T-helper 1 cell treated with Interleukin-12 subunit alpha and Interleukin-12 subunit beta and Interleukin-4 antibody, amounts not matched to agents 30 μg/mL and 1 μg/mL, for 36 hours (primary cell): ENCODE measurements around the gene RPS3A.
"Not testable (repeated sequence)": the region's sequence is repeated elsewhere in the genome, so short reads cannot be mapped to it uniquely, and the experiment has no call there.

Source experiments
- H3K27ac Mint-ChIP-seq: one replicate; pipeline ENCODE4 v1.8.0; 2021; ENCODE audit warnings: mild to moderate bottlenecking, mixed read lengths
- H3K27me3 Mint-ChIP-seq: one replicate; pipeline ENCODE4 v1.8.0; 2021; ENCODE audit warnings: low read depth, mixed read lengths
- H3K36me3 Mint-ChIP-seq: one replicate; pipeline ENCODE4 v1.8.0; 2021; ENCODE audit warnings: low read depth, mixed read lengths
- H3K4me1 Mint-ChIP-seq: one replicate; pipeline ENCODE4 v1.8.0; 2021; ENCODE audit warnings: low read depth, mixed read lengths
- H3K4me3 Mint-ChIP-seq: one replicate; pipeline ENCODE4 v1.8.0; 2021; ENCODE audit warnings: mild to moderate bottlenecking, moderate library complexity, mixed read lengths
- H3K9me3 Mint-ChIP-seq: one replicate; pipeline ENCODE4 v1.8.0; 2021; ENCODE audit warnings: mixed read lengths

The RPS3A gene

GRCh38 chr4:151099229-151099975, at the start of gene RPS3A:
Gene RPS3A (plus strand): TSS chr4:151099628. CDS start chr4:151099653, 25 bp downstream.
- peaks cover 45% of the 10 kb centered on the region for H3K4me1 Mint-ChIP-seq
- peak within 1 kb of the TSS; percentile 97 for H3K27ac Mint-ChIP-seq
- peak within 1 kb of the TSS; percentile 96 for H3K4me3 Mint-ChIP-seq
- no peaks in the 10 kb centered on the region for H3K27me3 Mint-ChIP-seq
- H3K9me3 Mint-ChIP-seq = no peaks in the 10 kb centered on the region
- peaks cover 37% of the 10 kb centered on the region for H3K36me3 Mint-ChIP-seq

GRCh38 chr4:151052785-151053184, 46.6 kb upstream of the RPS3A start:
- no peaks in the 10 kb centered on the region for H3K27me3 Mint-ChIP-seq
- H3K9me3 Mint-ChIP-seq = no peaks in the 10 kb centered on the region
- H3K4me3 Mint-ChIP-seq = no peak overlapping the region
- no peaks in the 10 kb centered on the region for H3K4me1 Mint-ChIP-seq
- no peak overlapping the region for H3K27ac Mint-ChIP-seq
- H3K36me3 Mint-ChIP-seq = no peaks in the 10 kb centered on the region

- Mint-ChIP-seq H3K4me1 (no peaks in the 10 kb centered on the region), H3K36me3 (no peaks in the 10 kb centered on the region), H3K27ac (no peak overlapping the region), H3K9me3 (no peaks in the 10 kb centered on the region), H3K4me3 (no peak overlapping the region), H3K27me3 (no peaks in the 10 kb centered on the region)
Measured at GRCh38 chr4:151055539-151055938, 43.9 kb upstream of the RPS3A start.

GRCh38 chr4:151063143-151063542, 36.3 kb upstream of the RPS3A start:
- not testable (repeated sequence) for H3K4me3 Mint-ChIP-seq, H3K27ac Mint-ChIP-seq, H3K9me3 Mint-ChIP-seq, H3K4me1 Mint-ChIP-seq, H3K36me3 Mint-ChIP-seq, H3K27me3 Mint-ChIP-seq

GRCh38 chr4:151067316-151067970, 32.0 kb upstream of the RPS3A start:
- no peaks in the 10 kb centered on the region for H3K9me3 Mint-ChIP-seq
- H3K27me3 Mint-ChIP-seq = peaks cover 3% of the 10 kb centered on the region
- H3K36me3 Mint-ChIP-seq = no peaks in the 10 kb centered on the region
- H3K4me3 Mint-ChIP-seq = no peak overlapping the region
- no peaks in the 10 kb centered on the region for H3K4me1 Mint-ChIP-seq
- H3K27ac Mint-ChIP-seq = no peak overlapping the region

GRCh38 chr4:151074416-151074916, 25.0 kb upstream of the RPS3A start:
- H3K4me1 Mint-ChIP-seq = no peaks in the 10 kb centered on the region
- no peaks in the 10 kb centered on the region for H3K27me3 Mint-ChIP-seq
- no peaks in the 10 kb centered on the region for H3K9me3 Mint-ChIP-seq
- H3K27ac Mint-ChIP-seq = no peak overlapping the region
- H3K36me3 Mint-ChIP-seq = no peaks in the 10 kb centered on the region
- no peak overlapping the region for H3K4me3 Mint-ChIP-seq

- H3K4me3 Mint-ChIP-seq, H3K27me3 Mint-ChIP-seq, H3K36me3 Mint-ChIP-seq, H3K4me1 Mint-ChIP-seq, H3K9me3 Mint-ChIP-seq, H3K27ac Mint-ChIP-seq: not testable (repeated sequence)
Measured at GRCh38 chr4:151077978-151078377, 21.4 kb upstream of the RPS3A start.

- no peaks in the 10 kb centered on the region for H3K36me3 Mint-ChIP-seq
- H3K4me1 Mint-ChIP-seq = no peaks in the 10 kb centered on the region
- no peaks in the 10 kb centered on the region for H3K9me3 Mint-ChIP-seq
- no peak overlapping the region for H3K27ac Mint-ChIP-seq
- H3K27me3 Mint-ChIP-seq = no peaks in the 10 kb centered on the region
- H3K4me3 Mint-ChIP-seq = no peak overlapping the region
Measured at GRCh38 chr4:151087467-151087866, 12.0 kb upstream of the RPS3A start.

- Mint-ChIP-seq H3K36me3 (no peaks in the 10 kb centered on the region), H3K4me3 (no peak overlapping the region), H3K27ac (no peak overlapping the region), H3K27me3 (no peaks in the 10 kb centered on the region), H3K9me3 (no peaks in the 10 kb centered on the region), H3K4me1 (peaks cover 9% of the 10 kb centered on the region)
Measured at GRCh38 chr4:151091047-151091446, 8.4 kb upstream of the RPS3A start.

- H3K36me3 Mint-ChIP-seq = no peaks in the 10 kb centered on the region
- no peak overlapping the region for H3K4me3 Mint-ChIP-seq
- H3K27me3 Mint-ChIP-seq = no peaks in the 10 kb centered on the region
- H3K9me3 Mint-ChIP-seq = no peaks in the 10 kb centered on the region
- peaks cover 10% of the 10 kb centered on the region for H3K4me1 Mint-ChIP-seq
- no peak overlapping the region for H3K27ac Mint-ChIP-seq
Measured at GRCh38 chr4:151092488-151092887, 6.9 kb upstream of the RPS3A start.

GRCh38 chr4:151093203-151093602, 6.2 kb upstream of the RPS3A start:
- H3K9me3 Mint-ChIP-seq = no peaks in the 10 kb centered on the region
- no peaks in the 10 kb centered on the region for H3K36me3 Mint-ChIP-seq
- no peak overlapping the region for H3K4me3 Mint-ChIP-seq
- peaks cover 13% of the 10 kb centered on the region for H3K4me1 Mint-ChIP-seq
- no peak overlapping the region for H3K27ac Mint-ChIP-seq
- no peaks in the 10 kb centered on the region for H3K27me3 Mint-ChIP-seq

- peaks cover 19% of the 10 kb centered on the region for H3K4me1 Mint-ChIP-seq
- no peak overlapping the region for H3K27ac Mint-ChIP-seq
- no peaks in the 10 kb centered on the region for H3K27me3 Mint-ChIP-seq
- H3K36me3 Mint-ChIP-seq = peaks cover 2% of the 10 kb centered on the region
- no peaks in the 10 kb centered on the region for H3K9me3 Mint-ChIP-seq
- no peak overlapping the region for H3K4me3 Mint-ChIP-seq
Measured at GRCh38 chr4:151094290-151094751, 5.1 kb upstream of the RPS3A start.

GRCh38 chr4:151095142-151095541, 4.3 kb upstream of the RPS3A start:
- no peaks in the 10 kb centered on the region for H3K27me3 Mint-ChIP-seq
- peaks cover 22% of the 10 kb centered on the region for H3K4me1 Mint-ChIP-seq
- no peak overlapping the region for H3K4me3 Mint-ChIP-seq
- peaks cover 9% of the 10 kb centered on the region for H3K36me3 Mint-ChIP-seq
- H3K9me3 Mint-ChIP-seq = no peaks in the 10 kb centered on the region
- peak overlapping the region; percentile 7 for H3K27ac Mint-ChIP-seq

- Mint-ChIP-seq H3K36me3 (peaks cover 31% of the 10 kb centered on the region), H3K27ac (peak overlapping the region; percentile 97), H3K27me3 (no peaks in the 10 kb centered on the region)
Measured at GRCh38 chr4:151097759-151098158, 1.7 kb upstream of the RPS3A start.

GRCh38 chr4:151098979-151099228, 524 bp upstream of the RPS3A start:
- Mint-ChIP-seq H3K4me1 (peaks cover 45% of the 10 kb centered on the region), H3K9me3 (no peaks in the 10 kb centered on the region), H3K36me3 (peaks cover 36% of the 10 kb centered on the region), H3K27ac (peak overlapping the region; percentile 97), H3K27me3 (no peaks in the 10 kb centered on the region), H3K4me3 (peak overlapping the region; percentile 96)

More at GRCh38 chr4:151097759-151098158, 1.7 kb upstream of the RPS3A start:
- Mint-ChIP-seq H3K9me3 (no peaks in the 10 kb centered on the region), H3K4me3 (peak overlapping the region; percentile 25), H3K4me1 (peaks cover 44% of the 10 kb centered on the region)
